Activated CD8-positive, alpha-beta memory T cell treated with anti-CD3 and anti-CD28 coated beads for 36 hours (primary cell): ENCODE results near the gene TLR10. TPM values are rescaled to one million over a fixed set of nuclear protein-coding genes. Genes with fewer than 3 reads are reported as not detected.

Experiments
- total RNA-seq, 2 experiments: library from RNA; stranded (reverse); gene quantifications; one replicate each; pipeline ENCODE4 v1.2.3, GENCODE V29; 2021

The TLR10 gene
- total RNA-seq, 2 experiments from 2014 or later: not detected

Other genes with a start within 250 kb of the TLR10 start
- gene KLF3, start 118.8 kb downstream of the TLR10 start, total RNA-seq: 1 to 10 TPM; 7.1 to 7.4 TPM
- gene TLR1, start 21.8 kb upstream of the TLR10 start, total RNA-seq: under 1 TPM; 0.42 to 0.51 TPM
- under 1 TPM; 0.59 to 0.84 TPM for gene TLR6, start 73.8 kb upstream of the TLR10 start, total RNA-seq
- not detected for gene FAM114A1, start 84.8 kb upstream of the TLR10 start, total RNA-seq
- 10 to 100 TPM in 1 of 2 experiments, 1 to 10 TPM in 1; 9.3 to 10.7 TPM for gene TMEM156, start 249.4 kb upstream of the TLR10 start, total RNA-seq